H9 (cell line): ENCODE results near the gene CPT1C. TPM values are rescaled to one million over a fixed set of nuclear protein-coding genes. Genes with fewer than 3 reads are reported as not detected.
A peak's percentile ranks its signal among the peaks of the same experiment; 100 is the strongest.

Experiments
- DNase-seq: peaks from one replicate; pipeline ENCODE4 v3.0.0-alpha.2; 2017
- H2AFZ ChIP-seq: one replicate; pipeline ENCODE4 v1.6.1; 2013; ENCODE audit warnings: mild to moderate bottlenecking, low read length, control low read depth, moderate library complexity
- H2AK5ac ChIP-seq: 2 replicates; pipeline ENCODE4 v1.6.1; 2013; ENCODE audit warnings: low read length, control low read depth, mixed read lengths; ENCODE audit not compliant: insufficient read length
- H2BK120ac ChIP-seq: one replicate; pipeline ENCODE4 v1.6.1; 2013; ENCODE audit warnings: low read depth, mild to moderate bottlenecking, low read length, control low read depth, inconsistent platforms; ENCODE audit not compliant: poor library complexity, severe bottlenecking
- H2BK12ac ChIP-seq: 2 replicates; pipeline ENCODE4 v1.6.1; 2013; ENCODE audit warnings: low read length, control low read depth, mixed read lengths, low read depth; ENCODE audit not compliant: insufficient read length
- H2BK15ac ChIP-seq: 2 replicates; pipeline ENCODE4 v1.6.1; 2013; ENCODE audit warnings: low read depth, low read length, control low read depth
- H2BK20ac ChIP-seq: one replicate; pipeline ENCODE4 v1.6.1; 2013; ENCODE audit warnings: low read depth, mild to moderate bottlenecking, low read length, control low read depth, inconsistent platforms; ENCODE audit not compliant: poor library complexity, severe bottlenecking
- H2BK5ac ChIP-seq: 2 replicates; pipeline ENCODE4 v1.6.1; 2013; ENCODE audit warnings: low read length, control low read depth, mixed read lengths; ENCODE audit not compliant: insufficient read length
- H3K14ac ChIP-seq: 2 replicates; pipeline ENCODE4 v1.6.1; 2013; ENCODE audit warnings: low read length, control low read depth; ENCODE audit not compliant: insufficient read depth
- H3K18ac ChIP-seq: 2 replicates; pipeline ENCODE4 v1.6.1; 2013; ENCODE audit warnings: low read depth, mild to moderate bottlenecking, mixed read lengths, low read length, control low read depth; ENCODE audit not compliant: insufficient read length
- H3K23ac ChIP-seq: 2 replicates; pipeline ENCODE4 v1.6.1; 2013; ENCODE audit warnings: low read length, control low read depth, mixed read lengths, low read depth; ENCODE audit not compliant: insufficient read length
- H3K23me2 ChIP-seq: 2 replicates; pipeline ENCODE4 v1.6.1; 2013; ENCODE audit warnings: low read depth, mild to moderate bottlenecking, mixed read lengths, low read length, control low read depth; ENCODE audit not compliant: insufficient read length, poor library complexity, severe bottlenecking
- H3K27ac ChIP-seq: 2 replicates; pipeline ENCODE4 v1.5.1; 2013; ENCODE audit warnings: low read length, control low read depth, mixed read lengths, low read depth; ENCODE audit not compliant: insufficient read length
- H3K27me3 ChIP-seq: 2 replicates; pipeline ENCODE4 v1.6.1; 2013; ENCODE audit warnings: low read length, control low read depth, inconsistent platforms; ENCODE audit not compliant: insufficient read depth
- H3K4ac ChIP-seq: 2 replicates; pipeline ENCODE4 v1.6.1; 2013; ENCODE audit warnings: low read depth, mild to moderate bottlenecking, control low read depth, inconsistent platforms, low read length, moderate library complexity
- H3K4me1 ChIP-seq: 2 replicates; pipeline ENCODE4 v1.6.1; 2013; ENCODE audit warnings: low read length, control low read depth, inconsistent platforms; ENCODE audit not compliant: insufficient read depth
- H3K4me2 ChIP-seq: 2 replicates; pipeline ENCODE4 v1.6.1; 2013; ENCODE audit warnings: low read length, control low read depth, mixed read lengths; ENCODE audit not compliant: insufficient read length, insufficient read depth
- H3K56ac ChIP-seq: 2 replicates; pipeline ENCODE4 v1.6.1; 2013; ENCODE audit warnings: low read depth, mild to moderate bottlenecking, mixed read lengths, low read length, control low read depth; ENCODE audit not compliant: insufficient read length
- H3K79me1 ChIP-seq: 2 replicates; pipeline ENCODE4 v1.6.1; 2013; ENCODE audit warnings: low read depth, mild to moderate bottlenecking, moderate library complexity, low read length, control low read depth, inconsistent platforms; ENCODE audit not compliant: insufficient read depth, poor library complexity, severe bottlenecking
- H3K79me2 ChIP-seq: 2 replicates; pipeline ENCODE4 v1.6.1; 2013; ENCODE audit warnings: low read length, control low read depth, inconsistent platforms; ENCODE audit not compliant: insufficient read depth
- H3K9ac ChIP-seq: 2 replicates; pipeline ENCODE4 v1.6.1; 2013; ENCODE audit warnings: low read length, control low read depth, mixed read lengths; ENCODE audit not compliant: insufficient read length; ENCODE audit errors: extremely low read depth
- H3K9me3 ChIP-seq: one replicate; pipeline ENCODE4 v1.6.1; 2013; ENCODE audit warnings: low read depth, low read length, inconsistent platforms; ENCODE audit not compliant: control insufficient read depth
- H3T11ph ChIP-seq: one replicate; pipeline ENCODE4 v1.6.1; 2013; ENCODE audit warnings: mild to moderate bottlenecking, low read length, control low read depth, inconsistent platforms
- H4K20me1 ChIP-seq: one replicate; pipeline ENCODE4 v1.6.1; 2013; ENCODE audit not compliant: control insufficient read depth, insufficient read length, insufficient read depth
- H4K5ac ChIP-seq: 2 replicates; pipeline ENCODE4 v1.6.1; 2013; ENCODE audit warnings: low read depth, mild to moderate bottlenecking, mixed read lengths, low read length, control low read depth; ENCODE audit not compliant: insufficient read length
- H4K8ac ChIP-seq: replicated peaks from 2 replicates; pipeline ENCODE4 v1.6.1; 2013; ENCODE audit warnings: low read length, control low read depth, mixed read lengths, low read depth; ENCODE audit not compliant: insufficient read length
- H4K91ac ChIP-seq: 2 replicates; pipeline ENCODE4 v1.6.1; 2013; ENCODE audit warnings: low read depth, mild to moderate bottlenecking, moderate library complexity, mixed read lengths, low read length, control low read depth; ENCODE audit not compliant: insufficient read length
- H3K27ac Mint-ChIP-seq, 3 experiments: 2 replicates in 2 of 3; 3 replicates in 1 of 3; pipeline ENCODE4 v1.8.0; 2020 to 2021; ENCODE audit warnings: mixed read lengths in 3 of 3, mild to moderate bottlenecking in 1 of 3, moderate library complexity in 1 of 3
- H3K27me3 Mint-ChIP-seq: 2 replicates; pipeline ENCODE4 v1.8.0; 2021; ENCODE audit warnings: low read depth, mild to moderate bottlenecking, moderate library complexity, mixed read lengths
- H3K36me3 Mint-ChIP-seq, 3 experiments: 2 replicates in 2 of 3; 3 replicates in 1 of 3; pipeline ENCODE4 v1.8.0; 2020 to 2021; ENCODE audit warnings: low read depth in 3 of 3, mixed read lengths in 3 of 3; ENCODE audit not compliant: insufficient read depth in 1 of 3
- H3K4me1 Mint-ChIP-seq, 2 experiments: 2 replicates each; pipeline ENCODE4 v1.8.0; 2020; ENCODE audit warnings: mixed read lengths in 2 of 2
- H3K4me3 Mint-ChIP-seq, 2 experiments: 2 replicates in 1 of 2; 3 replicates in 1 of 2; pipeline ENCODE4 v1.8.0; 2020 to 2021; ENCODE audit warnings: mild to moderate bottlenecking in 2 of 2, mixed read lengths in 2 of 2, moderate library complexity in 1 of 2
- H3K9me3 Mint-ChIP-seq, 2 experiments: 2 replicates in 1 of 2; 3 replicates in 1 of 2; pipeline ENCODE4 v1.8.0; 2020; ENCODE audit warnings: mild to moderate bottlenecking in 2 of 2, mixed read lengths in 2 of 2, moderate library complexity in 1 of 2
- WGBS: extraction: QIAGEN DNeasy Blood & Tissue Kit; methylation state at CpG from one replicate; pipeline ENCODE4 v1.1.7; 2013; ENCODE audit warnings: missing lambda C conversion rate, low lambda C conversion rate, mixed read lengths; ENCODE audit not compliant: insufficient read length; ENCODE audit errors: extremely low coverage; 5-methylcytosine and 5-hydroxymethylcytosine counted together
- total RNA-seq: library from RNA; stranded (reverse); gene quantifications from 2 replicates; pipeline ENCODE4 v1.2.1, GENCODE V29; 2021
- TF ChIP-seq, protein P1 (sequence below): fragments of 200-600 bp; sonication (generic); conservative IDR thresholded peaks from 3 replicates; pipeline ENCODE4 v1.8.0; 2021; ENCODE audit warnings: antibody characterized with exemption, mild to moderate bottlenecking

Gene CPT1C
- total RNA-seq, 1 experiment from 2014 or later = 74.6 TPM

DNA sequence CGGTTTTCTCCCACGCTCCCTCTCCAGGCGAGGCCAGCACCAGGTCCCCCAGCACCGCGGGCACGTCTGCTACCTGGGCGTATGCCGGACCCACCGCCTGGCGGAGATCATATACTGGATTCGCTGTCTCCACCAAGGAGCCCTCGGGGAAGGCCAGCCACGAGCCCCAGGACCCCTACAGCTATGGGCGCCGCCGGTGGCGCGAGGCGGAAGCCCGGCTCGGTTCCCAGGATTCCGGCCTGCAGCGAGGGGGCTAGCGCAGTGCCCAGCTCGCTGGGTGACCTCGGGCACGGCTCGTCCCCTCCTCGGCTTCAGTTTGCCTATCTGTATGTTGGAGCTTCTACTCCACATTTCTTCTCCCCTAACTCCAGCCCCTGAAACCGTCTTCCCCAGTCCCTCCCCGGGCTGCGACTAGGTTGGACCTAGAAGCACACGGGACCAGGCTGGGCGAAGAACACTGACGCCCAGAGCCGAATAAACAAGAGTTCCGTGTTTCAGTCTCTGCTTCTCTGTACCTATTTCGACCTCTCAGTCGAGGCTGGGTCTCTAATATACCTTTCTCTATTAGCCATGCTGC lies 749 bp upstream of the CPT1C start:
- H2AFZ ChIP-seq = no peak overlapping the region
- no peaks in the 10 kb centered on the region for H4K20me1 ChIP-seq
- H3K27me3 ChIP-seq = no peaks in the 10 kb centered on the region
- no peaks in the 10 kb centered on the region; the same call in 1 of the 2 replicates for H3K27me3 Mint-ChIP-seq
- no peak overlapping the region for H2BK12ac ChIP-seq
- H3K56ac ChIP-seq = no peak overlapping the region
- no peak overlapping the region for H2AK5ac ChIP-seq
- peak overlapping the region; percentile 92 to 97 (median 97) for H3K27ac Mint-ChIP-seq
- peak overlapping the region; percentile 98 for H3K4me2 ChIP-seq
- H3K36me3 Mint-ChIP-seq = peaks cover 27 to 52% (median 45%) of the 10 kb centered on the region in 3 experiments
- H3K4ac ChIP-seq = no peak overlapping the region
- H3K9me3 ChIP-seq = no peaks in the 10 kb centered on the region
- H4K5ac ChIP-seq = no peak overlapping the region
- no CpG with 5 or more reads among the region's 39 CpGs for WGBS
- DNase-seq = no peak
- peaks cover 0 to 3% of the 10 kb centered on the region in 2 experiments; a peak in 2 of 5 replicates for H3K9me3 Mint-ChIP-seq
- H3K79me2 ChIP-seq = no peaks in the 10 kb centered on the region
- no peak overlapping the region for H4K91ac ChIP-seq
- peak overlapping the region; percentile 83 to 98 for H3K4me3 Mint-ChIP-seq
- no peak overlapping the region for H3T11ph ChIP-seq
- peaks cover 19% of the 10 kb centered on the region for H3K23me2 ChIP-seq
- H2BK20ac ChIP-seq = no peak overlapping the region
- H3K79me1 ChIP-seq = no peaks in the 10 kb centered on the region
- H3K4me1 ChIP-seq = peaks cover 10% of the 10 kb centered on the region; the same call in 1 of the 2 replicates
- H2BK120ac ChIP-seq = no peak overlapping the region
- TF ChIP-seq, protein P1, sequence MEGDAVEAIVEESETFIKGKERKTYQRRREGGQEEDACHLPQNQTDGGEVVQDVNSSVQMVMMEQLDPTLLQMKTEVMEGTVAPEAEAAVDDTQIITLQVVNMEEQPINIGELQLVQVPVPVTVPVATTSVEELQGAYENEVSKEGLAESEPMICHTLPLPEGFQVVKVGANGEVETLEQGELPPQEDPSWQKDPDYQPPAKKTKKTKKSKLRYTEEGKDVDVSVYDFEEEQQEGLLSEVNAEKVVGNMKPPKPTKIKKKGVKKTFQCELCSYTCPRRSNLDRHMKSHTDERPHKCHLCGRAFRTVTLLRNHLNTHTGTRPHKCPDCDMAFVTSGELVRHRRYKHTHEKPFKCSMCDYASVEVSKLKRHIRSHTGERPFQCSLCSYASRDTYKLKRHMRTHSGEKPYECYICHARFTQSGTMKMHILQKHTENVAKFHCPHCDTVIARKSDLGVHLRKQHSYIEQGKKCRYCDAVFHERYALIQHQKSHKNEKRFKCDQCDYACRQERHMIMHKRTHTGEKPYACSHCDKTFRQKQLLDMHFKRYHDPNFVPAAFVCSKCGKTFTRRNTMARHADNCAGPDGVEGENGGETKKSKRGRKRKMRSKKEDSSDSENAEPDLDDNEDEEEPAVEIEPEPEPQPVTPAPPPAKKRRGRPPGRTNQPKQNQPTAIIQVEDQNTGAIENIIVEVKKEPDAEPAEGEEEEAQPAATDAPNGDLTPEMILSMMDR = no peak; the same call in 2 of the 3 replicates
- H2BK5ac ChIP-seq = no peak overlapping the region
- H4K8ac ChIP-seq = no peak overlapping the region
- H3K14ac ChIP-seq = peak overlapping the region; percentile 89
- H3K18ac ChIP-seq = peak overlapping the region; percentile 87
- H3K9ac ChIP-seq = peak overlapping the region; percentile 83
- H3K4me1 Mint-ChIP-seq = peaks cover 26 to 50% of the 10 kb centered on the region in 2 experiments
- no peak overlapping the region for H3K23ac ChIP-seq
- H3K27ac ChIP-seq = no peak overlapping the region
- H2BK15ac ChIP-seq = no peak overlapping the region
